ENCODE data around the gene PTPRD. TPM values are rescaled to one million over a fixed set of nuclear protein-coding genes. Genes with fewer than 3 reads are reported as not detected.
A peak's percentile ranks its signal among the peaks of the same experiment; 100 is the strongest.

Gene PTPRD
- total RNA-seq, 1 donor from 2014 or later: 85.4 TPM

- no peak for DNase-seq (ENCODE audit: low read depth)
These were observed 1965.0 kb downstream of the PTPRD start for GRCh38 chr9:8647824-8648223.

- DNase-seq (ENCODE audit: low read depth): no peak
These were observed 1968.2 kb downstream of the PTPRD start for GRCh38 chr9:8644571-8644970.

GRCh38 chr9:8643896-8644295 is 1968.9 kb downstream of the PTPRD start:
- no peak for DNase-seq (ENCODE audit: low read depth)

- no peak for DNase-seq (ENCODE audit: low read depth)
These were observed 1969.3 kb downstream of the PTPRD start for GRCh38 chr9:8643464-8643863.

GRCh38 chr9:8640761-8641160 is 1972.0 kb downstream of the PTPRD start:
- no peak for DNase-seq (ENCODE audit: low read depth)

GRCh38 chr9:8637626-8638025 is 1975.2 kb downstream of the PTPRD start:
- no peak for DNase-seq (ENCODE audit: low read depth)

GRCh38 chr9:8633784-8634183 is 1979.0 kb downstream of the PTPRD start:
- DNase-seq (ENCODE audit: low read depth): no peak

DNA sequence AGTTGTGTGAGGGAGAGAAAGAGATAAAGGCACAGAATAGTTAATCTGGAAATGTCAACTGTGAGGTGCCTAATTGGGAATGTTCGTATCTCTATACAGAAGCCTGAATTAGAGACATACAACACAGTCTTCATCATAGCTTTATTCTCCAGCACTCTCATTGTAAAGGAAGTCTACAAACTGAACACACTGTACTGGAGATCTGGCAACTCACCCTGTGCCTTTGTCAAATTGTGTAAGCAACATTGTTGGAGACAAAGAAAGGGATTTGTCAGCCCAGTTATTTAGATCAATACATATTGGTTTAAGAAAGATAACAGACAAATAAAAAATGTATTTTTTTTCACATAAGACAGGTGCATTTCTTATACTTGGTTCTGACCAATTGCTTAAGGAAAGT is 1980.3 kb downstream of the PTPRD start:
- no peak for DNase-seq (ENCODE audit: low read depth)

DNA sequence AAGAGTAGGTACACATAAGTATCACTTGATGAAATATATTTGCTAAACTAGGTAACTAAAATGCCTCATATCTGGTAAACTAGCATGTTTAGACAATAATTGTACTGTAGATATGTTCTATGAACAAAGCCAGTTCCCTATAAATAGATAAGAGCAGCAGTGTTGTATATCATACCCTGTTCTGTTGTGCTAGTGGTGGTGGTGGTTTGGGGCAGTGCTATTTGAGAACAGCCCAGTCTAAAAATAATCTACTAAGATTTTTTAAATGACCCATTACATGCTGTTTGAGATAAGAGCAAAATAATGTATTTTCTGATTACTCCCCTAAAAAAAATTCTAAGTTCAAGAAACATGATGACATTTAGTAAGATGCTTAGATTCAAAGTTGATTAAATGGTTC is 1984.0 kb downstream of the PTPRD start:
- no peak for DNase-seq (ENCODE audit: low read depth)

DNA sequence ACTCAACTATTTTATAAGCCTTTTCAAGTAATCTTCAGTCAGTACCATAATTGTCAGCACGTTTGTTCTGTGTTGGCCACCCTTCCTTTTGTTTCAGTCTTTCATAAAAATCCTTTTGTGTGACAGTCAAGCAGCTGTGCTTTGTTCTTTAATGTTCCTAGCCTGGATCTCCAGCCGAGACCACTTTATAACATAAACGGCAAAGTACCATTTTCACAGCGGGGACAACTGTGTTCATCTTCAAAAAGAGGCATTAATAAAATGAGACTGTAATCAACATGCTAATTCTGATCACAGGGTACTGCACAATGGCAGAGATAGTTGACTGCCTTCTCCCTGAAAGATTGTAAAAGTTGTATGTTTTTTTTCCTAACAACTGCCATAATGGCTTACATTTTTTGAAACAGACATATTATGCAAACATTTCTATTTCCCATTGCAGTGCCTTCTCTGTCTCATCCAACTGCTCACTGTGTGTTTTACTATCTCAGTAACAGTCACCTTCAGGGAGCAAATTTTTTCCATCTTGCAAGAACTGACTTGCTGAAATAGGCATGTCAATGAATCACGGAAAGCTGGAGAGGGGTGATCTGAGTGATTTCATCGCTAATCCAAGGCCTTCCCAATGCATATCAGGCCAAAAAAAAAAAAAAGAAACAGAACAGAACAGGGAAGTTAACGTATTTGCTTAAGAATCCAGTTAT is 1984.7 kb downstream of the PTPRD start:
- no peak for DNase-seq (ENCODE audit: low read depth)

DNA sequence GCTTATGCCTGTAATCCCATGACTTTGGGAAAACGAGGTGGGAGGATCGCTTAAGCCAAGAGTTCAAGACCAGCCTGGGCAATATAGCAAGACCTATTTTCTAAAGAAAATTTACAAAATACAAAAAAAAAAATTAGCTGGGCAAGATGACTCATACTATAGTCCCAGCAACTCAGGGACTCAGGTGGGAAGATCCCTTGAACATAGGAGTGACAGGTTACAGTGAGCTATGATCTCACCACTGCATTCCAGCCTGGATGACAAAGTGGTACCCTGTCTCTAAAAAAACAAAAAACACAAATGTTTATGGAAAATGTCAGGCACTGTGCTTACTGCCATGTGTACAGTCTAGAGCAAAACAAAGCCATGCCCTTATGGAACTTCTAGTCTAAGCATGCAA is 1989.9 kb downstream of the PTPRD start:
- DNase-seq (ENCODE audit: low read depth): peak; percentile 9

GRCh38 chr9:8622222-8622802 is 1990.5 kb downstream of the PTPRD start:
- no peak for DNase-seq (ENCODE audit: low read depth)

DNA sequence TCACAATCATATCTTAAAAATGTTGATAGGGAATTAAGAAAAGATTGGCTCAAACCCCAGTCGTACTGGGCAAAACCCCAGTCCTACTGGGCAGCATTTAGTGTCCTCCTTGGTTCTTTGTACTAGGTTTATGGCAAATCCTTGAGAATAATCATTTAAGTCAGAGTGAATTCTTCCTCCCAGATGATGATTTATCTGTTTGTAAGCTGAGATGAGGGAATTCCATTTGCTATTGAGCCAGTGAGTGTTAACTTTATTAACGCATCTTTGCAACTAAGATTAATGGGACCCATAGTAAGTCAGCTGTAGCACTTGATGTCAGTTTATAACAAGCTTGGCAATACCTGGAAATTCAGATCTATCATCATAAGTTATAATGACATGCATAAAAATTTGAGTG is 1991.4 kb downstream of the PTPRD start:
- no peak for DNase-seq (ENCODE audit: low read depth)

GRCh38 chr9:8616414-8616813 is 1996.4 kb downstream of the PTPRD start:
- no peak for DNase-seq (ENCODE audit: low read depth)

DNA sequence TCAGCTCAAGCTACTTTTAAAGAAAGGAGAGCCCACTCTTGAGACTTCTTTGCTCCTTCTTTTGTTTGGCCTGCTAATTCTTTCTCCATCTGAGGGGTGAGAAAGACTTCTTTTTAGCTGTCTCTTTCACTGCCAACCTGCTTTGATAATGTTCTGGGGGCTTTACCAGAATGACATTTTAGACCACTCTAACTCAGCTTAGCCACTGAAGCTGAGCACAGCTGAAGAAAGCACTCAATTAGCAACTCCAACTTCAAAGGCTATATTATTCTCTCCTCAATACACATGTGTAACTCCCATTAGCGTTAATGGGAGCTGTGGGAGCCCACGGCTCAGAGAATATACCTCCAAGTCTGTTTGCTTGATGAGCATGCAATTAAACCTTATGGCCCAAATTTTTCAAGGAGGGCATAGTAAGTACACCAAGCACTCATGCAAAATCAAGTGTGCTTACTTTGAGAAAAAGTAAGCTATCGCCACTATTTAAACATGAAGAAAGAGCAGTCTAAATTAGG is 1997.8 kb downstream of the PTPRD start:
- DNase-seq (ENCODE audit: low read depth): no peak

GRCh38 chr9:8613346-8613825 is 1999.4 kb downstream of the PTPRD start:
- DNase-seq (ENCODE audit: low read depth): no peak

DNA sequence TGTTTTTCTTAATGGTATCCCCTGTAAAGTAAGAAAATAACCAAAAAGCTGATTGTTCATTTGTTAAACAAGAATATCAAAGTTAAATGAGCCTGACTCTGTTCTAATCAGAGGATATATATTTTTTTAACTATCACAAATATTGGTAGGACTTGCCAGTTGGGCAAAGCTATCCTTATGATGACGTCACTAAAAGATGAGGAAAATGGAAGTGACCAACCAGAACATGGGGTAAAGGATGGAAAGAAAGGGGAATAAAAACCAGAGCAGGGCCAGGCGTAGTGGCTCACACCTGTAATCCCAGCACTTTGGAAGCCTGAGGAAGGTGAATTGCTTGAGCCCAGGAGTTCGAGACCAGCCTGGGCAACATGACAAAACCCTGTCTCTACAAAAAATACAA is 2001.6 kb downstream of the PTPRD start:
- DNase-seq (ENCODE audit: low read depth): no peak

- DNase-seq (ENCODE audit: low read depth): no peak
These were observed 2002.5 kb downstream of the PTPRD start for GRCh38 chr9:8610256-8610655.

DNA sequence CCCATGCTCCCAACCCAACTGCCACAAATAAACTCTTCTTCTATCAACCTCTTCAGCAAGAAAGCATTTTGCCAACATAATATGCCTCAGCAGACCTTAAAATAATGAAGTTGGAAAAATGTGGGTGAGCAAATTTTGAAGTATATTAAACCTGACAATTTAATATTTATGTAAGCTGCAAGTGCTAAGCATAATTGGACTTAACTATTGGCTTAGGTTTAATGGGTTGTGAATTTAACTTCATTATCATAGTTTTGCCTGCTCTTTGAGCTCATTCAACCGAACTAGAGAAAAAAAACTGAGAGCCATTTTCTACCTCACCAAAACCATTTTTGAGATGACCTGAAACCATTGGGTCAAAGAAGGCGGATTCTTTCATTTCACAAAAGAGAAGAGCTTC is 2007.7 kb downstream of the PTPRD start:
- no peak for DNase-seq (ENCODE audit: low read depth)

GRCh38 chr9:8604201-8604600 is 2008.6 kb downstream of the PTPRD start:
- DNase-seq (ENCODE audit: low read depth): peak; percentile 88

GRCh38 chr9:8600914-8601680 is 2011.7 kb downstream of the PTPRD start:
- DNase-seq (ENCODE audit: low read depth): peak; percentile 44

DNA sequence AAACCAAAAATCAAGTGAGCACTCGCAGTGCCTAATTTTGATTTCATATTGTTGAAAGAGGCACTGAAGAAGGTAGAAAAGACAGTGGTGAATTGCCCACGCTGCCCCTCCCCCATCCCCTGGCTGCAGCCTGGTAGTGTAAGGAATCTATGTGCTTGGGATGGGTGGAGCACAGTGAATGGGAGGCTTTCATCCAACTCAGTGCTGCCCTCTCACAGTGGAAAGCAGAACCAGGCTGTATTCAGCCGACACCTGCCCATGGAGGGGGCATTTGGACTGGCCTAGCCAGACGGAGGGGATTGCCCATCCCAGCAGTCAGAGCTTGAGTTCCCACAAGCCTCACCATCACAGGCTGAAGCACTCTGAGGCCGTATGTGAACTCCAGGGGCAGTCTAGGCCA is 2012.9 kb downstream of the PTPRD start:
- DNase-seq (ENCODE audit: low read depth): no peak

- no peak for DNase-seq (ENCODE audit: low read depth)
These were observed 2023.3 kb downstream of the PTPRD start for GRCh38 chr9:8589476-8589875.
